Left lung (tissue), 10 donors: ENCODE results near the gene EPHA3. TPM values are rescaled to one million over a fixed set of nuclear protein-coding genes. Genes with fewer than 3 reads are reported as not detected.

Experiments used
- ATAC-seq: fragments of 200-7000 bp; cut with Tn5 transposase; one replicate; pipeline ENCODE4 v1.9.1; 2020; ENCODE audit warnings: moderate library complexity
- DNase-seq, 4 donors: peaks; one replicate each; pipeline ENCODE4 v3.0.0-alpha.2; 2013 to 2020
- H3K27ac ChIP-seq, 2 donors: fragments of 200-600 bp; sonication (generic) in 1 of 2; one replicate each; pipeline versions ENCODE4 v1.5.0 to v1.8.0; 2020 to 2021
- H3K27me3 ChIP-seq, 2 donors: fragments of 200-600 bp; sonication (generic) in 1 of 2; one replicate each; pipeline versions ENCODE4 v1.5.0 to v1.8.0; 2020 to 2021
- H3K36me3 ChIP-seq, 2 donors: fragments of 200-600 bp; sonication (generic) in 1 of 2; one replicate each; pipeline versions ENCODE4 v1.5.0 to v1.8.0; 2020 to 2021
- H3K4me1 ChIP-seq, 2 donors: fragments of 200-600 bp; one replicate each; pipeline ENCODE4 v1.8.0; 2021
- H3K4me3 ChIP-seq, 2 donors: fragments of 200-600 bp; sonication (generic) in 1 of 2; one replicate each; pipeline versions ENCODE4 v1.5.0 to v1.8.0; 2020 to 2021; ENCODE audit warnings: mild to moderate bottlenecking in 1 of 2
- H3K9me3 ChIP-seq, 2 donors: fragments of 200-600 bp; sonication (generic) in 1 of 2; one replicate each; pipeline versions ENCODE4 v1.5.0 to v1.8.0; 2020 to 2021
- intact Hi-C, 2 donors: fragments of 100-400 bp; cut with DNase I; formaldehyde crosslinking; loops; one replicate each; pipeline versions ENCODE4 v1.11.2 to v1.14.2; 2022
- polyA plus RNA-seq, 6 donors: library from polyadenylated mRNA; unstranded; fragments of 120-200 nt; gene quantifications; one replicate each; pipeline ENCODE4 v1.2.1, GENCODE V29; 2013; ENCODE audit not compliant: insufficient read length in 6 of 6
- total RNA-seq, 2 donors: library from RNA; stranded (reverse); fragmentation: NEBNext Ultra II Directional; extraction: Animal tissue kit (Norgen Biotek cat#: 25700); gene quantifications; one replicate each; pipeline ENCODE4 v1.2.1, GENCODE V29; 2021
- TF ChIP-seq, protein P1 (sequence below), 2 donors: fragments of 200-600 bp; sonication (generic) in 1 of 2; IDR thresholded peaks; one replicate each; pipeline versions ENCODE4 v1.5.0 to v1.8.0; 2021; ENCODE audit warnings: antibody characterized with exemption in 2 of 2
- donor health status: DM: no; HTN: yes; CAD: no.
- donor health status: DM: no; HTN: no; CAD: no.

The EPHA3 gene
- total and polyA plus RNA-seq, 8 donors, result 1.9 to 13.9 (median 11.1) TPM

DNA sequence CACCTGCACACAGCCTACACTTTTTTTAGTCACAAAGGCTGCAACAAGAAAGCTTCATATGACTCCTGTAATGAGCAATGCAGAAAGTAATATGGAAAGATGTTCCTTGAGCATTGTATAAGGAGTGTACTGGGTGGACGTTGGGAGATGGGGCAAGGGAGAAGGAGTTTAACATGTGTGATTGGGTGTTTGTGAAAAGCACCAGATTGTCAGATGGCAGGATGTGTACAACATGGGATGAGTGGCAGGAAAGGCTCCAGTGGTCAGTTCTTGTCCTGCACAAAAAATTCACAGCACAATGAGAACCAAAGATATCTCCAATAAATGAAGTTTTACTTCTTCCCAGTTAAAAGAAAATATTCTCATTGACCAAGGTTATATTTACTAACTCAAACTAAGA, 255.1 kb downstream of the EPHA3 start:
- intact Hi-C loops, result no loop called here
- TF ChIP-seq, protein P1, sequence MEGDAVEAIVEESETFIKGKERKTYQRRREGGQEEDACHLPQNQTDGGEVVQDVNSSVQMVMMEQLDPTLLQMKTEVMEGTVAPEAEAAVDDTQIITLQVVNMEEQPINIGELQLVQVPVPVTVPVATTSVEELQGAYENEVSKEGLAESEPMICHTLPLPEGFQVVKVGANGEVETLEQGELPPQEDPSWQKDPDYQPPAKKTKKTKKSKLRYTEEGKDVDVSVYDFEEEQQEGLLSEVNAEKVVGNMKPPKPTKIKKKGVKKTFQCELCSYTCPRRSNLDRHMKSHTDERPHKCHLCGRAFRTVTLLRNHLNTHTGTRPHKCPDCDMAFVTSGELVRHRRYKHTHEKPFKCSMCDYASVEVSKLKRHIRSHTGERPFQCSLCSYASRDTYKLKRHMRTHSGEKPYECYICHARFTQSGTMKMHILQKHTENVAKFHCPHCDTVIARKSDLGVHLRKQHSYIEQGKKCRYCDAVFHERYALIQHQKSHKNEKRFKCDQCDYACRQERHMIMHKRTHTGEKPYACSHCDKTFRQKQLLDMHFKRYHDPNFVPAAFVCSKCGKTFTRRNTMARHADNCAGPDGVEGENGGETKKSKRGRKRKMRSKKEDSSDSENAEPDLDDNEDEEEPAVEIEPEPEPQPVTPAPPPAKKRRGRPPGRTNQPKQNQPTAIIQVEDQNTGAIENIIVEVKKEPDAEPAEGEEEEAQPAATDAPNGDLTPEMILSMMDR (IDR thresholded peaks at IDR 0.05), result no peak

DNA sequence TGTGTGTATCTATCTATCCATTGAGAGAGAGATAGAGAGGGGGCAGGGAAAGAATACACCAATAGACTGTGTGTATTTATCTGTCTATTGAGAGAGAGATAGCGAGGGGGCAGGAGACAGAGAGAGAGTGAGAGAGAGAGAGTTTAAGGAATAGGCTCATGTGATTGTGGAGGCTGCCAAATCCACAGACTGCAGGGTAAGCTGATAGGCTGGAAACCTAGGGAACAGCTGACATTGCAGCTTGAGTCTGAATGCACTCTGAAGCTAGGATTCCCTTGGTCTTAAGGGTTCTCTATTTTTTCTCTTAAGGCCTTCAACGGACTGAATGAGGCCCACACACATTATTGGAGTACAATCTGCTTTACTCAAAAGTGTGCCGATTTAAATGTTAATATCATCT, 255.8 kb downstream of the EPHA3 start:
- H3K9me3 ChIP-seq, result peaks cover 0 to under 1% of the 10 kb centered on the region in 2 donors
- no peak overlapping the region for H3K4me3 ChIP-seq
- H3K36me3 ChIP-seq, result no peaks in the 10 kb centered on the region
- ATAC-seq, result no peak
- TF ChIP-seq, protein P1 (IDR thresholded peaks at IDR 0.05), result no peak
- no peaks in the 10 kb centered on the region for H3K4me1 ChIP-seq
- H3K27ac ChIP-seq, result no peak overlapping the region
- DNase-seq, result no peak
- intact Hi-C loops, result no loop called here
- no peaks in the 10 kb centered on the region for H3K27me3 ChIP-seq

More for the DNA sequence above, 255.1 kb downstream of the EPHA3 start:
- no peaks in the 10 kb centered on the region for H3K27me3 ChIP-seq
- H3K27ac ChIP-seq, result no peak overlapping the region
- no peaks in the 10 kb centered on the region for H3K4me1 ChIP-seq
- H3K4me3 ChIP-seq, result no peak overlapping the region
- DNase-seq (peak in 1 of 4 donors; percentile 36), ATAC-seq (no peak)
- H3K9me3 ChIP-seq, result no peaks in the 10 kb centered on the region
- H3K36me3 ChIP-seq, result no peaks in the 10 kb centered on the region

- Histone ChIP-seq H3K4me1 (no peaks in the 10 kb centered on the region), H3K4me3 (no peak overlapping the region), H3K9me3 (peaks cover 0 to 9% of the 10 kb centered on the region in 2 donors), H3K36me3 (no peaks in the 10 kb centered on the region), H3K27ac (no peak overlapping the region), H3K27me3 (no peaks in the 10 kb centered on the region)
- no peak for ATAC-seq
- peak in 1 of 4 donors; percentile 53 for DNase-seq
- TF ChIP-seq, protein P1 (IDR thresholded peaks at IDR 0.05), result no peak
- intact Hi-C loops, result no loop called here
Observed at GRCh38 chr3:89364314-89364713, 256.9 kb downstream of the EPHA3 start.

- Histone ChIP-seq H3K27ac (no peak overlapping the region), H3K9me3 (peaks cover 0 to 9% of the 10 kb centered on the region in 2 donors), H3K27me3 (no peaks in the 10 kb centered on the region), H3K4me1 (no peaks in the 10 kb centered on the region), H3K36me3 (no peaks in the 10 kb centered on the region), H3K4me3 (no peak overlapping the region)
- intact Hi-C loops, result no loop called here
- TF ChIP-seq, protein P1 (IDR thresholded peaks at IDR 0.05), result no peak
- ATAC-seq, result no peak
- no peak for DNase-seq
Observed at GRCh38 chr3:89367166-89367565, 259.7 kb downstream of the EPHA3 start.

GRCh38 chr3:89368846-89369245, 261.4 kb downstream of the EPHA3 start:
- Histone ChIP-seq H3K36me3 (no peaks in the 10 kb centered on the region), H3K27ac (no peak overlapping the region), H3K27me3 (no peaks in the 10 kb centered on the region), H3K9me3 (peaks cover 0 to 9% of the 10 kb centered on the region in 2 donors), H3K4me1 (no peaks in the 10 kb centered on the region), H3K4me3 (no peak overlapping the region)
- no peak for DNase-seq
- intact Hi-C loops, result no loop called here
- TF ChIP-seq, protein P1 (IDR thresholded peaks at IDR 0.05), result no peak
- ATAC-seq, result no peak
